HG03460 (cell line): ENCODE data around the gene KCNH1.

Source experiments
- ATAC-seq: cut with Tn5 transposase; IDR thresholded peaks from one replicate; pipeline ENCODE4 v1.9.1; 2021; ENCODE audit not compliant: unreplicated experiment

The KCNH1 gene

GRCh38 chr1:210769473-210769872 is 364.5 kb downstream of the KCNH1 start:
- no peak for ATAC-seq

DNA sequence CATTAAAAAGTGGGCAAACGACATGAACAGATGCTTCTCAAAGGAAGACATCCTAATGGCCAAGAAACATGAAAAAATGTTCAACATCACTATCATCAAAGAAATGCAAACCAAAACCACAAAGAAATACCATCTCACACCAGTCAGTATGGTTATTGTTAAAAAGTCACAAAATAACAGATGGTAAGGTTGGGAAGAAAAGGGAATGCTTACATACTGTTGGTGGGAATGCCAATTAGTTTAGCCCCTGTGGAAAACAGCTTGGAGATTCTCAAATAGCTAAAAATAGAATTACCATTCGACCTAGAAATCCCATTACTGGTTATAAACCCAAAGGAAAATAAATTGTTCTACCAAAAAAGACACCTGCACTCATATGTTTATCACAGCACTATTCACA is 369.4 kb downstream of the KCNH1 start:
- no peak for ATAC-seq

DNA sequence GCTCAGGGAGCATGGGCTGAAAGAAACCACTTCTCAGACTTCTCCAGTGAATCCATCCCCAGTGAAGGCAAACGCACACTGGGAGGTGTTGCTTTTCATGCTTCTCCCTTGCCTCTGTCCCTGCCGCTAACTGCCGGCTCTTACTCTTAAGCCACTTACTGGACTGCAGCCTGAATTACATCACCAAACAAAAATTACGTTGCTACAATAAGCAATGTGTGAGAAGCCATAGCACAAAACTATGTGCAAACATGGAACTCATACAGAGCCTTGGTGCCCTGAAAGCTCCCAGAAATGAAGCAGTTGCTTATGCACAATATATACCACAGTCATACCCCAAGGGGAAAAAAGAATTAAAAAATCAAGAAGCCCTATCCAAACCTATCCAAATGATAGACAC is 375.2 kb downstream of the KCNH1 start:
- no peak for ATAC-seq

DNA sequence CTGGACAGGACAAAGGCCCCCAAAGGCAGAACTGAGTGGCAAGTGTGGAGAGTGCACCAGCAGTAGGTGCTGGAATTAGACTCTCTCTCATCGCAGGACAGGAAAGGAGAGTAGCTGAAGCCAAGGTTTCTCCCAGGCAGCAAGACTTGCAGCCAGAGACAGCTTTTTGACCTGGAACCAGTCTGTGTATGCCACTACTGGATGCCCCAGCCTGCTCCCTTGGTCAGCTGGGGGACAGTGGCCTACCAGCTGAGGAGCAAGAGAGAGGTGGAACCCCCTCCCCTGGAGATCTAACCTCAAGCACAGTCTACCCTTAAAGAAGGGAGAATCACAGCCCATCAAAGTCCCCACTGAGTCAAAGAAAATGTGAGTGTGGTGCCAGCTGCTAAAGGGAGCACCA is 375.7 kb downstream of the KCNH1 start:
- ATAC-seq: no peak

DNA sequence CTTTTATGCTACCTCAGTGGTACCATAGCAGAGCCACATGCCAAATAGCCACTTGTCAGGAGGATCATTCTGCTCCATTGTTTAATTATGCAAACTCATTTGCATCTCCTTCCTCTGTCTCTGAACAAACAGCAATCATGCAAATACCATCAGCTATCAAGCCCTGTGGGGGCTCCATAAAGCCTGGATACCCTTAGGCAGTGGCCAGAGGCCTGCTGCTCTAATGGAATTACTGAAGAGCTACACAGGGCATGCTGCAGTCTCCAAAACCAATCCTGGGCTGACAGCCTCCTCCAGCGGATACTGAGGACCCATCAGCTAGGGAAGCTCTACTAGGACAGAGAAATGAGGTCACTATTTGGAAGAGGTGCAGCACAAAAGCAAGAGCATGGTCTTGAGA is 376.3 kb downstream of the KCNH1 start:
- no peak for ATAC-seq

DNA sequence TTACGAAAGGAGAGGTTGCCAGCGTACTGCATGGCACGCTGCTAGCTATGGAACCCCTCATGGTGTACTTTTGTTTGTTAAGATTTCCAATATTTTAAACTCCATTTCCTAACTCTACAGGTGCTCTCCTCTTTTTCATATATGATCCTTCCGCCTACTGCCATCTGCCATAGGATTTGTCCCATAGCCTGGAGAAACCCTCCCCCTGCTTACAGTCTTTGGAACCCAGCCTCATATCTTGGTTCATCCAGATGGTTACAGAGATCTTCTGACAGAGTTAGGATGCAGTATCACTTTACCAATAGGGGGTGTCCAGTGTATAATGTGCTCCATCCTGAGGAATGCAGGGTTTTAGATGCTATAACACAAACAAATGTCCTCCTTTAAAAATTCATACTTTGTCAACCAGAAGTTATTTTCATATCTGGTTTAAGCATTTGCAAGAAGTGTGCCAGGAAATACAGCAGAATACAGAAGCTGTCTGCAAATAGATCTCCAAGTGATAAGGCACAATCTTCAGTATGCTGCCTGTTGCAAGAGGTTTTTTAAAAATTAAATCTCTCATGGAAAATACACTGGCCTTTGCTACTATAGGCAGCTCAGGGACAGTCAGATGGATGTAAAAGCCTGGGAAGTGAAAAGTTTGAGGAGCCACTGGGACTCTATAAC is 377.8 kb downstream of the KCNH1 start:
- no peak for ATAC-seq

DNA sequence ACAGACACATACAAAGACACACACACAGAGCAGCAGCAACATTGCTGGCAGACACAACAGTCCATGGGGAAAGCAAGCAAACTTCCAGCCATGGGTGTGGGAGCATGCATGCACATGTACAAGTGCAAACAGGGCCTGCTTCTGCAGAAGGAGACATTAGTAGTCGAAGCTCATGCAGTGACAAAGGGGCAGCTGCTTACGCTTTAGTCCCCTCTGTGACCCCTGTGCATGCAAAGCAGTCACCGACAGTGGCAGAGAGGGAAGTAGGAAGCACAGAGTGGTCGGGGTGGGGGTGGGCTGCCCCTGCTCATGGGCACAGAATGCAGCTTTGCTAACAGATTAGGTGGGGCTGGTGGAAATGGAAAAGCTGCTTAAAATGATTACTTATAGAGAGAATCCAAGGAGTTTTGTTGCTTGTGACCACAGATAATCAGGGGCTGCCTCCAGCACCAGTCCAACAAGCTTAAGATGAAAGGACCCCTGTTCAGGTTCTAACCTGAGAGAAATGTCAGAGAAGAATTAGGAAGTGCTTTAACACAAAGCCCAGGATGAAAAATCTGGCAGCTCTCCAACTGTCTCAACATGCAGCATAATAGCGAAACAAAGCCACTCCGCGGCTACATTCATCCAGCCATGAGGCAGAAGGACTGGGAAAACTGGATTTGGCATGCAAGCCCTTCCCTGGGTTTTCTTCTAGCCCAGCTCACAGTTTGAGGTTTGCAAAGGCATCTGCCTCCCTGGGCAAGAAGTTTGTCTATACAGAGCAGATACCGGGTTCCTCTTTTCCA is 378.9 kb downstream of the KCNH1 start:
- no peak for ATAC-seq

- ATAC-seq: no peak
Observed at GRCh38 chr1:210751911-210752310, 382.0 kb downstream of the KCNH1 start.

DNA sequence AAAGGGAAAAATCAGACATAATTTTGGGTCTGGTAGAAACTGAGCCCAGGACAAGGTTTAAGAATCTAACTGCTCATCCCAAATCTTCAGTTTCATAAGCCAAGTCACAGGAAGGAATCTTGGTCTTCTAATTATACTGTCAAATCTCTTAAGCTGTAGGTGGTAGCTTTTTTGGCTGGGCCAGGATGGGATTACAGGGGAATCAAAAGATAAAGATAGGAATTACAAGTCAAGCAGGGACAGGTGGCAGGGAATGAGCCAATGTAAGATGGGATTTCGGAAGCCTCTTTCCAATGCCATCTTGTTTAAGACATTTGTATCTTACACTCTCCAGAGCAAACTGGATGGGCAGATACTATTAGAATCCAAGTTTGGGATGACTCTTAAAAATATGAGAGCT is 383.5 kb downstream of the KCNH1 start:
- no peak for ATAC-seq

DNA sequence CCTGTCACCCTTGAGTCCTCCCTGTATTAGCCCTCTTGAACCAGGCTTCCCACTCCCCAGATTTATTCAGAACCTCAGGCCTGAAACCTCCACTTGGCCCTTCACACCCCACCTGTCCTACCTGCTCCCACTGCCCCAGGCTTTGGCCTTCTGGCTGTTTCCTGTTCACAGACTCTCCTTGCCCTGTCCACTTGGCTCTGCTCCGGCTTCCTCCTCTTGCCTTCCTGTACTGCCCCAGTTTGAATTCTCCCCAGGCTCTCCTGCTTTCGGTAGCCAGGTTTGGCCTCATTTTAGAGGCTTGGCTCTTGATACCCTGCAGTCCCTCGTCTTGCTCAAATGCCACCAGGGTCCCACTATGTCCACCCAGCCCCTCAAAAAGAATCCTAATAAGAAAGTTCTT is 385.2 kb downstream of the KCNH1 start:
- no peak for ATAC-seq

DNA sequence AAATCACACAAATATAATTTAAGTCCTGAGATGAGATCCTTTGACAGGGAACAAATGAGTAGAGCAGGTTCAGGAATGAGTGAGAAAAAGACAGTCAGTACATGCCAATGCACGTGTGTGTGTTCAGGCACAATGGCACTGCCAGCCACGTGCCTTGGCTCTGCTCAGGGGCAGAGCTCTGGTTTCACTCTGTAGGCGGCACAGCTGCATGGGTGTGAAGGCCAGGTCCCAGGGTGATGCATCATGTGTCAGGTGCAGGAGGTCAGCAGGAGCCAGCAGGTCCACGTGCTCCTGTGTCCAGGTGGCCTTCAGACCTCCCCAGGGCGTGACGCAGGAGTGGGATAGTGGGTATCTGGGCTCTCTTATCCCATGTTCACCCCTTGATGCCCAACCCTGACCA is 386.1 kb downstream of the KCNH1 start:
- no peak for ATAC-seq

- no peak for ATAC-seq
Observed at GRCh38 chr1:210747112-210747511, 386.8 kb downstream of the KCNH1 start.

DNA sequence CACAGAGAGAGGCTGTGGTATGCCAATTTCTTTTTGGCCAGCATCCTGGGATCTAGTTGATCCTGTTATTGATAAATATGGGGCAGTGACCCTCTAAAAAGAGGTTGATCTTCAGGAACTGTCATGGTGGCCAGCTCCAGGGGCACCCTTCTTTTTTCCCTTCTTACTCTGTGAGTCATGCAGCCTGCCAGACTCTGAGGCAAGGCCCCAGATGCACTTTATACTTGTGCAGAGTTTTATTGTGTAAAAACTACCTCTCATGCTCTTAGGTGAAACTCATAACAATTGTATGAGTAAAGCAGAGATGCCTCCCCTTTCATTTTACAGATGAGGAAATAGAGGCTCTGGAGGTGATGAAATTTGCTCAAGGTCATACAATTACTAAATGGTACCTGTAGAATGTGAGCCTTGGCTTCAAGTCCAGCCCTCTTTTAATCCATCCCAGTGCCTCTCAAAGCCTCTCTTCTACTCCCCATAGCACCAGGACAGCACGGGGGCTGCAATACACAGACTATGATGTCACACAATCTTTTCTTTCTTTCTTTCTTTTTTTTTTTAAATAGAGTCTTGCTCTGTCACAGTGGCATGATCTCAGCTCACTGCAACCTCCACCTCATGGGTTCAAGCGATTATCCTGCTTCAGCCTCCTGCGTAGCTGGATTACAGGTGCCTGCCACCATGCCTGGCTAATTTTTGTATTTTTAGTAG is 387.8 kb downstream of the KCNH1 start:
- ATAC-seq: no peak

- no peak for ATAC-seq
Observed at GRCh38 chr1:210743038-210743437, 390.9 kb downstream of the KCNH1 start.

DNA sequence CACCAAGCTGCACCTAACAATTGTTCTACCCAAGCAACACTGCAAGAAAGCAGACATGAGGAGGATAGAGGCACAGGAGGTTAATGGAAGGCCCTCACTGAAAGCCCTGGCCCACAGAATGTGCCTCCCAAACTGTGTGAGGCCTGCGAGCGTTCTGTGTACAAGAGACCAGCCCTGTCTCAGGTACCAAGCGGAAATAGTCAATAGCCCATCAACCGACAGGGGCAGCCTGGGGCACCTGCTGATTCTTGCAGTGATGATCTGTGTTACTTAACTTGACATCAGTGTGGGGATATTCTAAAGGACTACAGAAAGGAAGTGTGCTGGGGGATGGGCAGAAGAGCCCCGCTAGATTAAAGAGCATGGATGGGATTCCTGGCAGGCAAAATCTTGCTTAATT is 392.4 kb downstream of the KCNH1 start:
- no peak for ATAC-seq

DNA sequence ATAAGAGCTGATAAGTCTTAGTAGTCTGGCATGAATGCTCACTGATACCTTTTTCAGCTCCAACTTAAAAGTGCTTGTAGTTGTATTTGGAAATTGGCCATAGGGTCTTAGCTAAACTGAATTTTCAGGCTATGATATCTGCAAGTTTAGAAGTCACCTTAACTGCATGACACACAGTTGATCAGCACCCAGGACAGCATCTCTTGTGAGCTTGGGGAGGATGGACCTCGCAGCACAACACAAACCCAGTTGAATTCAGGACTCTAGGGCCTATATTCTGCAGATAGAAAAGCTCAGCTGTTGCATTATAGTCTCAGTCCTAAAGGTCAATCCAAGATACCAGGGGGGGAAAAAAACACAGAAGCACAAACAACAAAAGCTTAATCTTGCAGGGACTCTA is 394.3 kb downstream of the KCNH1 start:
- no peak for ATAC-seq

DNA sequence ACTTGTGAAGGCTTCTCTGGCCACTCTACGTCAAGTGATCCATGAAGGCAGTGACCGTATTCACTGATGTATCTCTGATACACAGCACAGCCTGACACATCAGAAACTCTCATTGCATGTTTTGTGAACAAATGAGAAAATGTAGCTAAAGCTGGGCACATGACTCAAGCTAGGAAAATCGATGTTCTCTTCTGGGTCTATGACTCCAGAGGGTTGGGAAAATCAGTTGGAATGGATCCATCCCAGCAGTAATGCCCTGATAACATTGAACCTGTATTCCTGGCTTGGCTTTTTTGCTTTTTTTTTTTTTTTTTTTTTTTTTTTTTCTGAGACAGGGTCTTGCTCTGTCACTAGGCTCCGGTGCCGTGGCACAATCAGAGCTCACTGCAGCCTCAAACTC is 395.7 kb downstream of the KCNH1 start:
- ATAC-seq: no peak

- no peak for ATAC-seq
Observed at GRCh38 chr1:210736713-210737112, 397.2 kb downstream of the KCNH1 start.

- no peak for ATAC-seq
Observed at GRCh38 chr1:210731597-210731996, 402.4 kb downstream of the KCNH1 start.

GRCh38 chr1:210731193-210731592 is 402.8 kb downstream of the KCNH1 start:
- no peak for ATAC-seq

DNA sequence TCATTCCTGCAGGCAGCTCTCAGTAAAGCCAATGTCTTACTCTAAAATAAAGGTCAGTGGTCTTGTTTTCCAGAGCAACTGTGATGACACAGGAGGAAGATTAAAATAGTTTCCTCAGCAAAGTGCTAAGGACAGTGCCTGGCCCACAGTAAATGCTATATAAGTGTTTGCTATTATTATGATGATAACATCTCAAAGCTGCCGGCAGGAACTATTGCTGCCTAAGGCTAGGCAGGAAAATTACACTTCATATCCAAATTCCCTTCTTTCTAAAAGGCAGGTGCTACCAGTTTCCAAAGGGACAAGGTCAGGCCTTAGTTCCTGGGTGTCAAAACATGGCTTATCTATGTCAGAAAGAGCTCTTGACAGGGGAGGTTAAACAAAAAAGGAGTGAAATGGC is 403.9 kb downstream of the KCNH1 start:
- no peak for ATAC-seq
